PC-3 (cell line): ENCODE results near the gene PRAMEF17.

ENCODE experiments used
- CTCF ChIP-seq: fragments of 300-600 bp; sonication (generic); conservative IDR thresholded peaks from 2 replicates; pipeline ENCODE4 v1.5.1; 2017; ENCODE audit warnings: antibody characterized with exemption, low read depth, mild to moderate bottlenecking, low read length
- EZH2 ChIP-seq: fragments of 300-600 bp; sonication (generic); IDR thresholded peaks from one replicate; pipeline ENCODE4 v1.6.1; 2017; ENCODE audit warnings: antibody characterized with exemption, mild to moderate bottlenecking, low read length; ENCODE audit not compliant: unreplicated experiment

- TF ChIP-seq CTCF, result no peak
- TF ChIP-seq EZH2, result no peak
Observed at GRCh38 chr1:13432251-13432650, 42.8 kb downstream of the PRAMEF17 start.
